PFSK-1 (cell line): Measurements from ENCODE around the gene PRND.
A peak's percentile ranks its signal among the peaks of the same experiment; 100 is the strongest.

Experiments used
- FOXP2 ChIP-seq: optimal IDR thresholded peaks from 2 replicates; pipeline ENCODE3; 2011; ENCODE audit warnings: borderline replicate concordance, control low read depth, inconsistent platforms; ENCODE audit not compliant: insufficient read depth; ENCODE audit errors: extremely low read length, extremely low read depth
- POLR2AphosphoS5 ChIP-seq: IDR thresholded peaks from 2 replicates; pipeline ENCODE4 v1.6.1; 2012; ENCODE audit warnings: low read depth, mild to moderate bottlenecking, control low read depth, low read length, moderate library complexity
- SIN3A ChIP-seq: IDR thresholded peaks from 2 replicates; pipeline ENCODE4 v1.6.1; 2012; ENCODE audit warnings: mild to moderate bottlenecking, low read length, moderate library complexity, borderline replicate concordance; ENCODE audit not compliant: insufficient read depth
- TAF1 ChIP-seq: IDR thresholded peaks from 2 replicates; pipeline ENCODE4 v1.6.1; 2012; ENCODE audit warnings: low read length, control low read depth, borderline replicate concordance; ENCODE audit not compliant: insufficient read depth
- TF ChIP-seq, protein P1 (sequence below), 2 experiments: IDR thresholded peaks; 2 replicates each; pipeline versions ENCODE4 v1.6.1 to v1.8.0; 2011 to 2012; ENCODE audit warnings: low read depth in 2 of 2, low read length in 2 of 2, control low read depth in 1 of 2, inconsistent platforms in 1 of 2, mild to moderate bottlenecking in 1 of 2, moderate library complexity in 1 of 2; ENCODE audit not compliant: insufficient read depth in 1 of 2

PRND gene

DNA sequence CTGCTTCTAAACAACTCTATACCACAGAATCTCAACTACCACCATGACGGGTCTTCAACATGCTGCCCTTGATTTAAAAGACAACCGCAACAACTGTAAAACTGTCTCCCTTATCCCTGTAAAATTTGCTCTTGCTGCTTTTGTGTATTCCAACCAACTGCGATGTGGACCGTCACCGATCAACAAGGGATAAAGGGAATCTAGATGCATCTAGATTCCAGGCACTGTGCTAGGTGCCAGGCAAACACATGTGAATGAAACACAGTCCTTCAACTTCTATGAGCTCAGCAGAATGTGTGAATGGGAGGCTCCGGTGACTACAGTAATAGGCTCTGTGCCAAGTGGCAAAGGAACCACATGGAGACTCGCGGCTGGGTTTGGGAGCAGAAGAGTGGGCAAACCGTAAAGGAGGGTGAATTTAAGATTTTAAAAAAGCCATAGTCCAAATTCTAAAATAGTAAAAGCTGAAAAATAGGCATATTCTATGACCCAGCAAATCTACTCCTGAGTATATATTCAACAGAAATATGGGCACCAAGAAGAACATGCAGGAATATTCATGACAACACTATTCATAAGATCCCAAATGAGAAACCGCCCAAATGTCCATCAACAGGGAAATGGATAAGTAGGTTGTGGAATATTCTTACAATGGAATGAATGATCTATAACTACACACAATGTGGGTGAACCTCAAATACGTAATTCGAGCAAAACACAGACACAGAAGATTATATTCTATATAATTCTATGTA is 3.7 kb upstream of the PRND start:
- TF ChIP-seq, protein P1, sequence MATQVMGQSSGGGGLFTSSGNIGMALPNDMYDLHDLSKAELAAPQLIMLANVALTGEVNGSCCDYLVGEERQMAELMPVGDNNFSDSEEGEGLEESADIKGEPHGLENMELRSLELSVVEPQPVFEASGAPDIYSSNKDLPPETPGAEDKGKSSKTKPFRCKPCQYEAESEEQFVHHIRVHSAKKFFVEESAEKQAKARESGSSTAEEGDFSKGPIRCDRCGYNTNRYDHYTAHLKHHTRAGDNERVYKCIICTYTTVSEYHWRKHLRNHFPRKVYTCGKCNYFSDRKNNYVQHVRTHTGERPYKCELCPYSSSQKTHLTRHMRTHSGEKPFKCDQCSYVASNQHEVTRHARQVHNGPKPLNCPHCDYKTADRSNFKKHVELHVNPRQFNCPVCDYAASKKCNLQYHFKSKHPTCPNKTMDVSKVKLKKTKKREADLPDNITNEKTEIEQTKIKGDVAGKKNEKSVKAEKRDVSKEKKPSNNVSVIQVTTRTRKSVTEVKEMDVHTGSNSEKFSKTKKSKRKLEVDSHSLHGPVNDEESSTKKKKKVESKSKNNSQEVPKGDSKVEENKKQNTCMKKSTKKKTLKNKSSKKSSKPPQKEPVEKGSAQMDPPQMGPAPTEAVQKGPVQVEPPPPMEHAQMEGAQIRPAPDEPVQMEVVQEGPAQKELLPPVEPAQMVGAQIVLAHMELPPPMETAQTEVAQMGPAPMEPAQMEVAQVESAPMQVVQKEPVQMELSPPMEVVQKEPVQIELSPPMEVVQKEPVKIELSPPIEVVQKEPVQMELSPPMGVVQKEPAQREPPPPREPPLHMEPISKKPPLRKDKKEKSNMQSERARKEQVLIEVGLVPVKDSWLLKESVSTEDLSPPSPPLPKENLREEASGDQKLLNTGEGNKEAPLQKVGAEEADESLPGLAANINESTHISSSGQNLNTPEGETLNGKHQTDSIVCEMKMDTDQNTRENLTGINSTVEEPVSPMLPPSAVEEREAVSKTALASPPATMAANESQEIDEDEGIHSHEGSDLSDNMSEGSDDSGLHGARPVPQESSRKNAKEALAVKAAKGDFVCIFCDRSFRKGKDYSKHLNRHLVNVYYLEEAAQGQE (IDR thresholded peaks at IDR 0.05; ENCODE audit: insufficient read depth in 1 of 2, low read depth in 2 of 2, low read length in 2 of 2): no peak
- TF ChIP-seq TAF1 (no peak), FOXP2 (no peak), POLR2AphosphoS5 (no peak), SIN3A (no peak)

DNA sequence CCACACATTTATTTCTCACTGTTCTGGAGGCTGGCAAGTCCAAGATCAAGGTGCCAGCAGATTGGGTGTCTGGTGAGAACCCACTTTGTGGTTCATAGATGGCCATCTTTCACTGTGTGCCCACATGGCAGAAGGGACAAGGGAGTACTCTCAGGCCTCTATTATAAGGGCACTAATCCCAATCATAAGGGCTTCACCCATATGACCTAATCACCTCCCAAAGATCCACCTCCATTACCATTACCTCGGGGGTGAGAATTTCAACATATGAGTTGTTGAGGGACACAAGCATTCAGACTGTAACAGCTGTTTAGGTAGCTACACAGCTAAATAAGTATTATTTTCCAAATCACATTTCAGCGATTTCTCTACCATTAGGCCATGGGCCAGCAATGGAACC is 2.5 kb upstream of the PRND start:
- TF ChIP-seq TAF1 (no peak), POLR2AphosphoS5 (no peak), SIN3A (no peak), FOXP2 (no peak)
- TF ChIP-seq, protein P1 (IDR thresholded peaks at IDR 0.05; ENCODE audit: insufficient read depth in 1 of 2, low read depth in 2 of 2, low read length in 2 of 2): no peak

DNA sequence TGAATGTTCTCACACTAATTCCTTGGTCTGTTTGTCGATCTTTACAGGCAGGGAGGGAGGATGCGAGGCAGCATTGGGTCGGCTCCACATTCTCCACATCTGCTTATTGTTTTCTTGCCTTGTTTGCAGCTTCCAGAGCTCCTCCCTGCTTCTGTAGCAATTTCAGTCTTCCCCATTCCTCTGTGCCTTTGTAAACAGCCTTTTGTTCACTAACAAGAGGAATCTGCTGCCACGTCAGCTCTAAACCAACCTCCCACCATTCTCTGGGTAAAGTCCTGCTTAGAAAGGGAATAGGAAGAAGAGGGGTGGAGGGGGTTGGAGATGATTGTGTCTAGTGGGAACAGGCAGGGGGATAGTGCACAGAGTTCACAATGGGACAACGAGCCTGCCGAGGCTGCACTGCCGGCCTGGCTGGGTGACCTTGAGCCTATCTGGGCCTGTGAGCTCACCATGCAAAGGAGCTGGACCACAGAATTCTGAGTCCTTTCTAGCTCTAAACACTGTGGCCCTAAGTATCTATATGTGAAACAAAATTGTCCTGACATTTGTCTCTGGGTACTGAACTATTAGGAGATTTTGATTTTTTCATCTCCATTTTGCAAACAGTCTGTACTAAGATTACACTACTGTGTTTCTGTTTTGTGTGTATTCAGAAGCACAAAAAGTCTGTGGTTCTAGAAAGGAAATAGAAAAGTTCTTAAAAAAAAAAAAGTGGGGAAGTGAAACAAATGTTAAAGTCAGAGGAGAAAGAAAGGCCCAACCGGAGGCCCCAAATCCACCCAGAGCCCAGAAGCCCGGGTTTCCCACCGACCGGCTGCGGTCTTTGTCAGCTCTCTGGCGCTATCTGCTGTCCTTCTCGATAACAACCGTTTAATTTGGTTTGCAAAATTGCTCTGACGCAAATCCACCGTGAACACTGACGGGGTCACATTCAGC is 1.4 kb upstream of the PRND start:
- TF ChIP-seq POLR2AphosphoS5: no peak
- TF ChIP-seq, protein P1 (IDR thresholded peaks at IDR 0.05; ENCODE audit: insufficient read depth in 1 of 2, low read depth in 2 of 2, low read length in 2 of 2): 0 out of 4 replicates have a peak, but pooled peaks of 1 of the 2 experiments have one; percentile 18

DNA sequence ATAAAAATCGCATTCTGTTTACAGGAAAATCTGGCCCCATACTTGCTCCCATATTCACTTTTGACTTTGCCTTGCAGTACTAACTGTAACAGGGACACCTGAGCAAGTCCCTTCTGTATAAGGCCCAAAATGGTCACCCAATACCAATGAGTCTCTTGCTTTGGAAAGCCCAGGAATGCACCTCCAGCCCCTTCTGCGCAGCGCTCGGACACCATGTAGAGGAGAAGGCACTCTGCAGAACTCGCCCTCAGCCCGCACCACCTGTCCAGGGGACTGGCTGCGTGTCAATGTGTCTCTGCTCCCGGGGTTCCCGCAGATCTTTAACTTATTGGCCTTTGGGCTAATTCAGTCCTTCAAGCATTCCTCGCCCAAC is 746 bp upstream of the PRND start:
- TF ChIP-seq, protein P1 (IDR thresholded peaks at IDR 0.05; ENCODE audit: insufficient read depth in 1 of 2, low read depth in 2 of 2, low read length in 2 of 2): no peak
- TF ChIP-seq POLR2AphosphoS5 (no peak), FOXP2 (no peak), TAF1 (no peak)
